Measurements from ENCODE around the gene DEPDC1B. TPM values are rescaled to one million over a fixed set of nuclear protein-coding genes. Genes with fewer than 3 reads are reported as not detected.

Gene DEPDC1B
- total and polyA plus RNA-seq, 2 of the 8 experiments (the other 6 are each of a cell fraction or from before 2014, with no cell fraction given), result 30.8 to 67.4 TPM

- H3K4ac ChIP-seq (replicated peaks; ENCODE audit: insufficient read length, low read depth, low read length), result no peak overlapping the region
- H3K14ac ChIP-seq (ENCODE audit: insufficient read length), result no peak overlapping the region
- no peak overlapping the region for H2AFZ ChIP-seq (ENCODE audit: low read length)
- no peak overlapping the region for H4K5ac ChIP-seq (ENCODE audit: insufficient read length, low read depth, low read length)
- no peak overlapping the region for H4K91ac ChIP-seq (replicated peaks; ENCODE audit: insufficient read length, low read length)
- FAIRE-seq (no peak), DNase-seq (ENCODE audit: low read depth in 1 of 2, low spot score in 2 of 2) (no peak)
- ChIA-PET CTCF (ENCODE audit: partially characterized antibody) (interaction anchor here (0.6 to 1.2 kb wide), 3 partner anchors 24 to 475 kb away, joined by 3 read pairs; no protein-coding TSS in a partner anchor), POLR2A (ENCODE audit: partially characterized antibody) (no interaction called here)
- H2BK5ac ChIP-seq (ENCODE audit: low read depth, low read length), result no peak overlapping the region
- no peaks in the 10 kb centered on the region for H4K20me1 ChIP-seq (replicated peaks in 1 of 2; ENCODE audit: control insufficient read depth in 1 of 2, insufficient read depth in 2 of 2, low read length in 2 of 2)
- H2BK120ac ChIP-seq (replicated peaks; ENCODE audit: low read depth, low read length), result no peak overlapping the region
- H3K18ac ChIP-seq (ENCODE audit: extremely low read depth, low read length), result no peak overlapping the region
- H3K9me3 ChIP-seq (ENCODE audit: insufficient read depth in 2 of 2, low read depth in 1 of 2, low read length in 1 of 2), result peaks cover 8 to 12% of the 10 kb centered on the region in 2 experiments
- H3K27ac ChIP-seq (ENCODE audit: low read depth, low read length), result no peak overlapping the region
- no peak overlapping the region for H3K56ac ChIP-seq (replicated peaks; ENCODE audit: insufficient read length, low read depth, low read length)
- no peak overlapping the region for H2BK20ac ChIP-seq (ENCODE audit: low read length)
- H3K79me2 ChIP-seq (ENCODE audit: control insufficient read depth in 1 of 2, insufficient read depth in 2 of 2, low read length in 2 of 2), result peaks cover 0 to 5% of the 10 kb centered on the region in 2 experiments; a peak in 2 of 4 replicates
- no peak overlapping the region for H3K4me2 ChIP-seq (ENCODE audit: insufficient read depth in 1 of 2, low read depth in 2 of 2, low read length in 2 of 2)
- H3K23me2 ChIP-seq (ENCODE audit: low read depth, low read length), result no peaks in the 10 kb centered on the region
- H3K79me1 ChIP-seq (ENCODE audit: low read depth, low read length), result peaks cover 3% of the 10 kb centered on the region; the same call in 1 of the 2 replicates
- H3K23ac ChIP-seq (ENCODE audit: insufficient read length), result no peak overlapping the region
- H2BK15ac ChIP-seq (ENCODE audit: low read length), result no peak overlapping the region
- no peak overlapping the region for H3K9ac ChIP-seq (replicated peaks in 1 of 4; ENCODE audit: extremely low read depth in 1 of 4, low read depth in 3 of 4, low read length in 3 of 4)
- no peaks in the 10 kb centered on the region for H3K4me1 ChIP-seq (replicated peaks in 1 of 4; ENCODE audit: control insufficient read depth in 3 of 4, insufficient read depth in 4 of 4, low read length in 3 of 4)
- no peak overlapping the region for H4K8ac ChIP-seq (ENCODE audit: extremely low read depth, insufficient read depth, low read length)
- no peak overlapping the region for H3K4me3 ChIP-seq (ENCODE audit: extremely low read depth in 1 of 4, insufficient read depth in 2 of 4, low read depth in 3 of 4, low read length in 4 of 4)
- peaks cover 0 to 10% (median 0%) of the 10 kb centered on the region in 4 experiments; a peak in 2 of 8 replicates for H3K36me3 ChIP-seq (ENCODE audit: control insufficient read depth in 2 of 4, insufficient read depth in 4 of 4, low read length in 3 of 4)
- TF ChIP-seq KDM1A (IDR thresholded peaks at IDR 0.05; ENCODE audit: borderline replicate concordance, low read length) (no peak), CHD2 (IDR thresholded peaks at IDR 0.05; ENCODE audit: low read length) (no peak), SP4 (IDR thresholded peaks at IDR 0.05; ENCODE audit: low read length) (no peak), SAP30 (IDR thresholded peaks at IDR 0.05; ENCODE audit: insufficient read depth, insufficient replicate concordance, low read length) (no peak), TAF1 (IDR thresholded peaks at IDR 0.05; ENCODE audit: low read depth, low read length) (no peak), SP2 (IDR thresholded peaks at IDR 0.05; ENCODE audit: low read length) (no peak), GABPA (IDR thresholded peaks at IDR 0.05; ENCODE audit: borderline replicate concordance, insufficient read depth, low read length) (no peak), MAFK (IDR thresholded peaks at IDR 0.05; ENCODE audit: low read depth, low read length) (no peak), CTBP2 (IDR thresholded peaks at IDR 0.05; ENCODE audit: borderline replicate concordance, insufficient read depth, insufficient read length, low read length) (no peak), RNF2 (IDR thresholded peaks at IDR 0.05; ENCODE audit: borderline replicate concordance, low read depth, low read length, missing control alignments, poor library complexity, severe bottlenecking) (no peak), HDAC2 (IDR thresholded peaks at IDR 0.05; ENCODE audit: borderline replicate concordance in 1 of 2, low read depth in 2 of 2, low read length in 2 of 2) (no peak)
- TF ChIP-seq, protein P1, sequence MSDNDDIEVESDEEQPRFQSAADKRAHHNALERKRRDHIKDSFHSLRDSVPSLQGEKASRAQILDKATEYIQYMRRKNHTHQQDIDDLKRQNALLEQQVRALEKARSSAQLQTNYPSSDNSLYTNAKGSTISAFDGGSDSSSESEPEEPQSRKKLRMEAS (IDR thresholded peaks at IDR 0.05), result no peak
- H2AK5ac ChIP-seq (ENCODE audit: low read depth, low read length), result no peak overlapping the region
- H2BK12ac ChIP-seq (ENCODE audit: low read depth, low read length), result no peak overlapping the region
- no peaks in the 10 kb centered on the region for H3K27me3 ChIP-seq (replicated peaks in 1 of 4; ENCODE audit: control insufficient read depth in 3 of 4, extremely low read depth in 1 of 4, insufficient read depth in 3 of 4, low read length in 3 of 4)
Measured at GRCh38 chr5:60611099-60611740, 88.7 kb downstream of the DEPDC1B start.

All from H1 (cell line).